Inferior parietal cortex (tissue), 1 donor: ENCODE results near the gene NAP1L2.
"Not testable (repeated sequence)": the region's sequence is repeated elsewhere in the genome, so short reads cannot be mapped to it uniquely, and the experiment has no call there.

Experiments
- DNase-seq: peaks from one replicate; pipeline ENCODE4 v3.0.0-alpha.2; 2016; ENCODE audit errors: extremely low spot score

NAP1L2 gene, protein sequence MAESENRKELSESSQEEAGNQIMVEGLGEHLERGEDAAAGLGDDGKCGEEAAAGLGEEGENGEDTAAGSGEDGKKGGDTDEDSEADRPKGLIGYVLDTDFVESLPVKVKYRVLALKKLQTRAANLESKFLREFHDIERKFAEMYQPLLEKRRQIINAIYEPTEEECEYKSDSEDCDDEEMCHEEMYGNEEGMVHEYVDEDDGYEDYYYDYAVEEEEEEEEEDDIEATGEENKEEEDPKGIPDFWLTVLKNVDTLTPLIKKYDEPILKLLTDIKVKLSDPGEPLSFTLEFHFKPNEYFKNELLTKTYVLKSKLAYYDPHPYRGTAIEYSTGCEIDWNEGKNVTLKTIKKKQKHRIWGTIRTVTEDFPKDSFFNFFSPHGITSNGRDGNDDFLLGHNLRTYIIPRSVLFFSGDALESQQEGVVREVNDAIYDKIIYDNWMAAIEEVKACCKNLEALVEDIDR

DNA sequence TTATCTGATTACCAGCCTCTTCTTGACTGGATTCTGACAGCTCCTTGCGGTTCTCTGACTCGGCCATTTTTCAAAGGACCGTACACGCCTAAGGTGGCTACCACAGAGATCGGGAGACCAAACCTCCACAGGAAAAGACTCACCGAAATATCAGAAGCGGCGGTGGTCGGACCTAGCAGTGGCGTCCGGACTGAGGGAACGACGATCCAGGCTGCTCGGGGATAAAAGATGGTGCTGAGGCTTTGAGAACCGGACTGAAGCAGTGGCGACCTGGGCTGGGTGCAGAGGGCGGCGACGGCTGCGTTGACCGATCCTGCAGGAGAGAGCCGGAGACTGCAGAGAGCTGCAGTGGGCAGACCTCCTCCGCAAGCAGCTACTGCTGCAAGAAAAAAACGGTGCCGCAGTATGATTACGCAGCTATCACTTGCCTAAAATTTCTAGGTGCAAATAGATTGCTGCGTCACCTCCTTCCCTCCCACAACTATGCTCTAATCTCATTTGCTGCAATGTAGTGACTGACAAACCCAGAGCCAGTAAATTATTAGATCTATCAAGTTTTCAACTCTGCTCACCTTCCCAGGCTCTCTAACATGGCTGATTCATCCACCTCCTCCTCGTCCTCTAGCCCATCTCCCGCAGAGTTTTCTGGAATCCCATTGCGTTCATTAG lies at the start of gene NAP1L2:
NAP1L2 (minus strand) TSS at position 426 of the 669 bp plus-strand sequence; CDS start at position 67, 359 bp downstream.
- DNase-seq: peak; percentile 36

GRCh38 chrX:73262991-73263390 lies 48.3 kb upstream of the NAP1L2 start:
- peak; percentile 10 for DNase-seq

GRCh38 chrX:73239242-73239641 lies 24.6 kb upstream of the NAP1L2 start:
- no peak for DNase-seq

DNA sequence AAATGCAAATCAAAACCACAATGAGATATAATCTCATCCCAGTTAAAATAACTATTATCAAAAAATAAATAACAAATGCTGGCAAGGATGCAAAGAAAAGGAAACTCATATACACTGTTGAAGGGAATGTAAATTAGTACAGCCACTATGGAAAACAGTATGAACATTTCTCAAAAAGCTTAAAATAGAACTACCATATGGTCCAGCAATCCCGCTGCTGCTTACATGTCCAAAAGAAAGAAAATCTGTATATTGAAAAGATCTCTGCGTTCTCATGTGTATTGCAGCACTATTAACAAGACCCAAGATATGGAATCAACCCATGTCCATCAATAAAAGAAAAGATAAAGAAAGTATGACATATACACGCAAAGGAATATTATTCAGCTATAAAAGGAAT lies 3.0 kb upstream of the NAP1L2 start:
- no peak for DNase-seq

DNA sequence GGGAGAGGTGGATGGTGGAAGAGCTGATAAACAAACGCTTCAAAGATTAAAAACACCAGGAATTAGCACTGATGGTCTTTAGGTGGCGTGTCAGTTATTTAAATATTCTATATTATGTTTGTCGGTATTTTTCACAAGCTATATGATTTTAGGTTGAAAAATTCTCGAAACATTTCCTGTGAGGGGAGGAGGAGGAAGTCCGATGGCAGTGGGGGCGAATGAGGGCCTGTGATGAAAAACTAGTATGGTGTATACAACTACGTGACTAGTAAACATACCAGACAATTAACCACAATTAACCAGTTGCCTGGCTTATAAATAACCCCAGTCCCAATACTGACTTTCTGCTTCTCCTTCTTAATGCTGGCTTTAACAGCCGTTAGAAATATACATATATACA lies 595 bp upstream of the NAP1L2 start:
- no peak for DNase-seq

DNA sequence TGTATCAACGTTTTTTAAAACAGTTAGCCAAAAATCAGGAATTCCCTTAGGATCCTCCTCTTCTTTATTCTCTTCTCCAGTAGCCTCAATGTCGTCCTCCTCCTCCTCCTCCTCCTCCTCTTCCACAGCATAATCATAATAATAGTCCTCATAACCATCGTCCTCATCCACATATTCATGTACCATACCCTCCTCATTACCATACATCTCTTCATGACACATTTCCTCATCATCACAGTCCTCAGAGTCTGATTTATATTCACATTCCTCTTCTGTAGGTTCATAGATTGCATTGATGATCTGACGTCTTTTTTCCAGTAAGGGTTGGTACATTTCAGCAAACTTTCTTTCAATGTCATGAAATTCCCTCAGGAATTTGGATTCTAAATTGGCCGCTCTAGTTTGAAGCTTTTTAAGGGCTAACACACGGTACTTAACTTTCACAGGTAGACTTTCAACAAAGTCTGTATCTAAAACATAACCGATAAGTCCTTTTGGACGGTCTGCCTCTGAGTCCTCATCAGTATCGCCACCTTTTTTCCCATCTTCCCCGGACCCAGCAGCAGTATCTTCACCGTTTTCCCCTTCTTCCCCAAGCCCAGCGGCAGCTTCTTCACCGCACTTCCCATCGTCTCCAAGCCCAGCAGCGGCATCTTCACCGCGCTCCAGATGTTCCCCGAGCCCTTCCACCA lies 771 bp downstream of the NAP1L2 start:
- DNase-seq: no peak

DNA sequence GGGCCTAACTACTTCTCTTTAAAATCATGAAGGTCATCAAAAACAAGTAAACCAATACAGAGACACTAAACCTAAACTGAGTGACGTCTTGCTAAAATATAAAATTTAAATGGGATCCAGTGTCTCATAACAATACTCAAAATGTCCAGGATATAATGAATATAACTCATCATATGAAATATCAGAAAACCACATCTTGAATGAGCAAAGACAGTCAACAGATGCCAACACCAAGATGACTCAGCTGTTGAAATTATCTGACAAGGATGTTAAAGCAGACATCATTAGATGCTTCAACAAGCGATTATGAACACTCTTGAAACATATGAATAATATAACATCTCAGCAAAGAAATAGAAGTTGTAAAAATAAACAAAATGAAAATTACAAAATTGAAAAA lies 8.3 kb downstream of the NAP1L2 start:
- no peak for DNase-seq

DNA sequence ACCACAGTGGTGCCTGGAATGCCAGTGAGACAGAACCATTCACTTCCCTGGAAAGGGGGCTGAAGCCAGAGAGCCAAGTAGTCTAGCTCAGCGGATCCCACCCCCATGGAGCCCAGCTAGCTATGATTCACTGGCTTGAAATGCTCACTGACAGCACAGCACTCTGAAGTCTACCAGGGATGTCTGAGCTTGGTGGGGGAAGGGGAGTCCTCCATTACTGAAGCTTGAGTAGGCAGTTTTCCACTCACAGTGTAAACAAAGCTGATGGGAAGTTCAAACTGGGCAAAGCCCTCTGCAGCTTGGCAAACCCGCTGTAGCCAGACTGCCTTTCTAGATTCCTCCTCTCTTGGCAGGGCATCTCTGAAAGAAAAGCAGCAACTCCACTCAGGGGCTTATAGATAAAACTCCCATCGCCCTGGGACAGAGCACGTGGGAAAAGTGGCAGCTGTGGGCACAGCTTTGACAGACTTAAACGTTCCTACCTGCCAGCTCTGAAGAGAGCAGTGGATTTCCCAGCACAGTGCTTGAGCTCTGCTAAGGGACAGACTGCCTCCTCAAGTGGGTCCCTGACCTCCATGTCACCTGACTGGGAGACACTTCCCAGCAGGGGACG lies 32.0 kb downstream of the NAP1L2 start:
- DNase-seq: no peak

- DNase-seq: not testable (repeated sequence)
Measured at GRCh38 chrX:73168945-73169344, 45.7 kb downstream of the NAP1L2 start.
